Measurements from ENCODE around the gene TRAPPC8.

TRAPPC8 gene

DNA sequence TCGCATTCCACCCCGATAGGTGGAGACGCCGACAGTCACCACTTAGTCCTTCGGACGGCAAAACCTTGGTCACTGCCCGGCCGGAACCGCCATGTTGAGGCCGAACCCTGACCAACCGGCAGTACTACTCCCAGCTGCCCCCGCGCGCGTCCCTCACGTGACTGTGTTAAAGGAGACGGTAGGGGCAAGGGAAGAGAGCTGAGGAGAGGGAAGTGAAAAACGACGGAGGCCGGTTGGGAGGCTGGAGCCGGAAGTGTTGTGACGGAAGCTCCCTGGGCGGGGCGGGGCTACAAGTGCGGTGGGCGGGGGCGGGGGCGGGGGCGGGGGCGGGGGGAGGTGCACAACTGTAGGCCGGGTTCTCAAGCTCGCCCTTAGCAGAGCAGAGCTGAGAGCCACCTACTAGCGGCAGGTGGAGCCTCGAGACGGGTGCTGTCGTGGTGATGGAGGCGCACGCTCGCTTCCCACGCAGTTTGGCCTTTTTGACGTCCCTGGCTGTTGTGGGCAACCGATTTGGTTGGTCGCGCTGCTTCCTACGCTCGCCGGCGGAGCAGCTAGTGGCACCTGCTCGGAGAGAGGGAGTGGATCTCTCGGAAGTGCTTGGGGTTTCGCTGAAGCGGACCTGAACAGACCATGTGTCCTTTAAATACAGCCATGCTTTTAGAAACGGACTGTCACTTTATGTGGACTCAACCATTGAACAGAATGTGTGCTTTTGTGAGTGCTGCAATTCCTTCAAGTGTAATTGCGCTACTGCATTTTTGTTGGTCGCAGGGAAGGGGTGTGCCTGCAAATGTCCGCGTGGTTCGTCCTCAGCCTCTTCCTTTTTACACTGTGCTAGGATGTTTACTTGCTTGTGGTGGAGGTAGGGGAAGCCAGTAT lies at the start of gene TRAPPC8:
TSS of gene TRAPPC8 (minus strand) at position 130 of the 879 bp plus-strand sequence. CDS start 364 bp downstream, outside the sequence.
- peaks cover 4% of the 10 kb centered on the region for H3K4me1 ChIP-seq (ENCODE audit: control insufficient read depth, insufficient read depth, low read length)
- peak within 1 kb of the TSS; percentile 97 for H3K4me3 ChIP-seq (ENCODE audit: low read depth, low read length)
- H3K36me3 ChIP-seq (ENCODE audit: control insufficient read depth, insufficient read depth, low read length): no peaks in the 10 kb centered on the region
- H3K9me3 ChIP-seq (ENCODE audit: control insufficient read depth, insufficient read depth, low read length): peaks cover 3% of the 10 kb centered on the region
- peak within 1 kb of the TSS; percentile 96 for H3K9ac ChIP-seq (ENCODE audit: low read depth, low read length)
- H3K27me3 ChIP-seq (ENCODE audit: control insufficient read depth, insufficient read depth, low read length): no peaks in the 10 kb centered on the region

DNA sequence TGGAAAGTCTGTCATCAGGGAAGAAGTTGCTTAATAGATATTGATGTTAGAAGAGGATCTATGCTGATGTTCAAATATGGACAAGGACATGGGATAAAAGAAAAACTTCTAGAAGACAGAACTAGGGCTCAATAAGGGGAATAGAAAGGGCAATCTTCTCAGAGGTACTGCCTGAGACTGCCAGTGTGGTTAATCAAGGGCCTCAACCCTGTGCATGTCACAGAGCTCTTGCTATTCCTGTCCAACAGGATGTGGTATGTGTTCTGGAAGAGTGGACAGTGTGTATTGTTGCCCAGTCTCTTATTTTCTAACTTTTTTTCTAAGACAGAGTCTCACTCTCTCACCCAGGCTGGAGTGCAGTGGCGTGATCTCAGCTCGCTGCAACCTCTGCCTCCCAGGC lies 47.9 kb upstream of the TRAPPC8 start:
- H3K27me3 ChIP-seq (ENCODE audit: control insufficient read depth, insufficient read depth, low read length): no peaks in the 10 kb centered on the region
- H3K9me3 ChIP-seq (ENCODE audit: control insufficient read depth, insufficient read depth, low read length): no peaks in the 10 kb centered on the region
- no peaks in the 10 kb centered on the region for H3K36me3 ChIP-seq (ENCODE audit: control insufficient read depth, insufficient read depth, low read length)
- H3K4me3 ChIP-seq (ENCODE audit: low read depth, low read length): no peak overlapping the region
- no peak overlapping the region for H3K9ac ChIP-seq (ENCODE audit: low read depth, low read length)
- H3K4me1 ChIP-seq (ENCODE audit: control insufficient read depth, insufficient read depth, low read length): no peaks in the 10 kb centered on the region

DNA sequence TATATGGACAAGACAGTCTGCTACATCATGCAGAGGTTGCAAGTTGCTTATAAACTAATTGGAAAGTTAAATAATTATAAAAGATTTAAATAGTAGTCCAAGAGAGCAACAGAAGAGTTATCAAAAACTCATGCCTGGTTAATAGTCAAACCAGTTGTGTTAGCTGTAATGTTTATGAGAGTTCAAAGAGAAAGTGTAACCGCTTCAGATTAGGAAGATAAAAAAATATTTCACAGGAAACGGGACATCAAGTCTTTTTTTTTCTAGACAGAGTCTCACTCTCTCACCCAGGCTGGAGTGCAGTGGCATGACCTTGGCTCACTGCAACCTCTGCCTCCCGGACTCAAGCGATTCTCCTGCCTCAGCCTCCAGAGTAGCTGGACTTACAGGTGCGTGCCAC lies 41.0 kb upstream of the TRAPPC8 start:
- Histone ChIP-seq H3K4me1 (ENCODE audit: control insufficient read depth, insufficient read depth, low read length) (no peaks in the 10 kb centered on the region), H3K4me3 (ENCODE audit: low read depth, low read length) (no peak overlapping the region), H3K9ac (ENCODE audit: low read depth, low read length) (no peak overlapping the region), H3K9me3 (ENCODE audit: control insufficient read depth, insufficient read depth, low read length) (no peaks in the 10 kb centered on the region), H3K27me3 (ENCODE audit: control insufficient read depth, insufficient read depth, low read length) (no peaks in the 10 kb centered on the region), H3K36me3 (ENCODE audit: control insufficient read depth, insufficient read depth, low read length) (no peaks in the 10 kb centered on the region)

DNA sequence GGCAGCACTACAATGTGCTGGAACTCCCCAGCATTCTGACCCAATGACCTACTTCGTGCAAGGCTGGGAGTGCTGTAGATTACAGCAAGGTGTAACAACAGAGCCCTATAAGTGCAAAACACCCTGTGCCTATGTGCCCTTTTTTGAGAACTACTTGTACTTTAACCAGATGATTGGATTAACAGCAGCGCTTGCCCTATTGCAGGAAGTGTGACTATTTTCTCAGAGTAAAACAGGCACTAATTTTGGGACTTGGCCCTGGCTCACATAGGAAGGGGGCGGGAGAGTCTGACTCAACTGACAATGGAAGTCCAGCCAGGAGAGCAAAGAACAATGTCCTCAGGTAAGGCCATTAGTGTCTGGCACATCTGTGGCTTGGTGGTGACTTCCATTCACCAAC lies 40.1 kb upstream of the TRAPPC8 start:
- Histone ChIP-seq H3K4me1 (ENCODE audit: control insufficient read depth, insufficient read depth, low read length) (no peaks in the 10 kb centered on the region), H3K27me3 (ENCODE audit: control insufficient read depth, insufficient read depth, low read length) (no peaks in the 10 kb centered on the region), H3K4me3 (ENCODE audit: low read depth, low read length) (no peak overlapping the region), H3K9ac (ENCODE audit: low read depth, low read length) (no peak overlapping the region), H3K36me3 (ENCODE audit: control insufficient read depth, insufficient read depth, low read length) (no peaks in the 10 kb centered on the region), H3K9me3 (ENCODE audit: control insufficient read depth, insufficient read depth, low read length) (peaks cover 4% of the 10 kb centered on the region)

- Histone ChIP-seq H3K4me3 (ENCODE audit: low read depth, low read length) (no peak overlapping the region), H3K36me3 (ENCODE audit: control insufficient read depth, insufficient read depth, low read length) (no peaks in the 10 kb centered on the region), H3K9me3 (ENCODE audit: control insufficient read depth, insufficient read depth, low read length) (peaks cover 4% of the 10 kb centered on the region), H3K27me3 (ENCODE audit: control insufficient read depth, insufficient read depth, low read length) (no peaks in the 10 kb centered on the region), H3K9ac (ENCODE audit: low read depth, low read length) (no peak overlapping the region), H3K4me1 (ENCODE audit: control insufficient read depth, insufficient read depth, low read length) (no peaks in the 10 kb centered on the region)
These were observed 37.9 kb upstream of the TRAPPC8 start for GRCh38 chr18:31980863-31981262.

DNA sequence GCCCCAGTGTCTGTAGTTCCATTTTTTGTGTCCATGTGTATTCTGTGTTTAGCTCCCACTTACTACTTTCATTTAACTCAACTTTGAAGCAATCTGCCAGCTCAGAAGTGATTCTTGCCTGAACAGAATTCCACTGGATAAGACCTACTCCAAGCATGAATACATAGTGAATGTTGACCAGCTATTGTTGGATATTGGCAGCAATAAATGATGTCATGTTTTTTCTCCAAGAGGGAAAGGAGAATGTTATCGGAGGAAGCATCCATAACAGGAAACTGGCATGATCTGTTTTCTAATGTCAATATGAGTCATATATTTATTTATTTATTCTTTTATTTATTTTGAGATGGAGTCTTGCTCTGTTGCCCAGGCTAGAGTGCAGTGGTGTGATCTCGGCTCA lies 36.8 kb upstream of the TRAPPC8 start:
- Histone ChIP-seq H3K36me3 (ENCODE audit: control insufficient read depth, insufficient read depth, low read length) (no peaks in the 10 kb centered on the region), H3K4me1 (ENCODE audit: control insufficient read depth, insufficient read depth, low read length) (no peaks in the 10 kb centered on the region), H3K4me3 (ENCODE audit: low read depth, low read length) (no peak overlapping the region), H3K9me3 (ENCODE audit: control insufficient read depth, insufficient read depth, low read length) (peaks cover 14% of the 10 kb centered on the region), H3K27me3 (ENCODE audit: control insufficient read depth, insufficient read depth, low read length) (no peaks in the 10 kb centered on the region), H3K9ac (ENCODE audit: low read depth, low read length) (no peak overlapping the region)

GRCh38 chr18:31978616-31979015 lies 35.7 kb upstream of the TRAPPC8 start:
- H3K36me3 ChIP-seq (ENCODE audit: control insufficient read depth, insufficient read depth, low read length): no peaks in the 10 kb centered on the region
- no peak overlapping the region for H3K4me3 ChIP-seq (ENCODE audit: low read depth, low read length)
- no peak overlapping the region for H3K9ac ChIP-seq (ENCODE audit: low read depth, low read length)
- peaks cover 22% of the 10 kb centered on the region for H3K9me3 ChIP-seq (ENCODE audit: control insufficient read depth, insufficient read depth, low read length)
- H3K4me1 ChIP-seq (ENCODE audit: control insufficient read depth, insufficient read depth, low read length): no peaks in the 10 kb centered on the region
- H3K27me3 ChIP-seq (ENCODE audit: control insufficient read depth, insufficient read depth, low read length): no peaks in the 10 kb centered on the region

GRCh38 chr18:31977270-31977872 lies 34.4 kb upstream of the TRAPPC8 start:
- Histone ChIP-seq H3K4me1 (ENCODE audit: control insufficient read depth, insufficient read depth, low read length) (no peaks in the 10 kb centered on the region), H3K27me3 (ENCODE audit: control insufficient read depth, insufficient read depth, low read length) (no peaks in the 10 kb centered on the region), H3K9me3 (ENCODE audit: control insufficient read depth, insufficient read depth, low read length) (peaks cover 26% of the 10 kb centered on the region), H3K36me3 (ENCODE audit: control insufficient read depth, insufficient read depth, low read length) (no peaks in the 10 kb centered on the region), H3K4me3 (ENCODE audit: low read depth, low read length) (no peak overlapping the region), H3K9ac (ENCODE audit: low read depth, low read length) (no peak overlapping the region)

GRCh38 chr18:31976242-31976641 lies 33.3 kb upstream of the TRAPPC8 start:
- H3K9me3 ChIP-seq (ENCODE audit: control insufficient read depth, insufficient read depth, low read length): peaks cover 28% of the 10 kb centered on the region
- no peak overlapping the region for H3K4me3 ChIP-seq (ENCODE audit: low read depth, low read length)
- H3K36me3 ChIP-seq (ENCODE audit: control insufficient read depth, insufficient read depth, low read length): no peaks in the 10 kb centered on the region
- H3K4me1 ChIP-seq (ENCODE audit: control insufficient read depth, insufficient read depth, low read length): no peaks in the 10 kb centered on the region
- H3K9ac ChIP-seq (ENCODE audit: low read depth, low read length): no peak overlapping the region
- no peaks in the 10 kb centered on the region for H3K27me3 ChIP-seq (ENCODE audit: control insufficient read depth, insufficient read depth, low read length)

- Histone ChIP-seq H3K9me3 (ENCODE audit: control insufficient read depth, insufficient read depth, low read length) (peaks cover 28% of the 10 kb centered on the region), H3K4me1 (ENCODE audit: control insufficient read depth, insufficient read depth, low read length) (no peaks in the 10 kb centered on the region), H3K36me3 (ENCODE audit: control insufficient read depth, insufficient read depth, low read length) (no peaks in the 10 kb centered on the region), H3K4me3 (ENCODE audit: low read depth, low read length) (no peak overlapping the region), H3K9ac (ENCODE audit: low read depth, low read length) (no peak overlapping the region), H3K27me3 (ENCODE audit: control insufficient read depth, insufficient read depth, low read length) (no peaks in the 10 kb centered on the region)
These were observed 31.1 kb upstream of the TRAPPC8 start for GRCh38 chr18:31973929-31974546.

- Histone ChIP-seq H3K4me3 (ENCODE audit: low read depth, low read length) (no peak overlapping the region), H3K9me3 (ENCODE audit: control insufficient read depth, insufficient read depth, low read length) (peaks cover 23% of the 10 kb centered on the region), H3K9ac (ENCODE audit: low read depth, low read length) (no peak overlapping the region), H3K36me3 (ENCODE audit: control insufficient read depth, insufficient read depth, low read length) (no peaks in the 10 kb centered on the region), H3K4me1 (ENCODE audit: control insufficient read depth, insufficient read depth, low read length) (no peaks in the 10 kb centered on the region), H3K27me3 (ENCODE audit: control insufficient read depth, insufficient read depth, low read length) (no peaks in the 10 kb centered on the region)
These were observed 27.7 kb upstream of the TRAPPC8 start for GRCh38 chr18:31970617-31971016.
